Stimulated activated CD4-positive, alpha-beta T cell treated with anti-CD3 and anti-CD28 coated beads, TNF-alpha, amount 100 ng/mL, for 1 hour (primary cell): ENCODE data around the gene DBNL.
"Not testable (repeated sequence)": the region's sequence is repeated elsewhere in the genome, so short reads cannot be mapped to it uniquely, and the experiment has no call there.

Source experiments
- DNase-seq, 3 donors: peaks; one replicate each; pipeline ENCODE4 v3.0.0-alpha.2; 2020; ENCODE audit warnings: low read depth in 3 of 3, low spot score in 1 of 3

Gene DBNL

DNA sequence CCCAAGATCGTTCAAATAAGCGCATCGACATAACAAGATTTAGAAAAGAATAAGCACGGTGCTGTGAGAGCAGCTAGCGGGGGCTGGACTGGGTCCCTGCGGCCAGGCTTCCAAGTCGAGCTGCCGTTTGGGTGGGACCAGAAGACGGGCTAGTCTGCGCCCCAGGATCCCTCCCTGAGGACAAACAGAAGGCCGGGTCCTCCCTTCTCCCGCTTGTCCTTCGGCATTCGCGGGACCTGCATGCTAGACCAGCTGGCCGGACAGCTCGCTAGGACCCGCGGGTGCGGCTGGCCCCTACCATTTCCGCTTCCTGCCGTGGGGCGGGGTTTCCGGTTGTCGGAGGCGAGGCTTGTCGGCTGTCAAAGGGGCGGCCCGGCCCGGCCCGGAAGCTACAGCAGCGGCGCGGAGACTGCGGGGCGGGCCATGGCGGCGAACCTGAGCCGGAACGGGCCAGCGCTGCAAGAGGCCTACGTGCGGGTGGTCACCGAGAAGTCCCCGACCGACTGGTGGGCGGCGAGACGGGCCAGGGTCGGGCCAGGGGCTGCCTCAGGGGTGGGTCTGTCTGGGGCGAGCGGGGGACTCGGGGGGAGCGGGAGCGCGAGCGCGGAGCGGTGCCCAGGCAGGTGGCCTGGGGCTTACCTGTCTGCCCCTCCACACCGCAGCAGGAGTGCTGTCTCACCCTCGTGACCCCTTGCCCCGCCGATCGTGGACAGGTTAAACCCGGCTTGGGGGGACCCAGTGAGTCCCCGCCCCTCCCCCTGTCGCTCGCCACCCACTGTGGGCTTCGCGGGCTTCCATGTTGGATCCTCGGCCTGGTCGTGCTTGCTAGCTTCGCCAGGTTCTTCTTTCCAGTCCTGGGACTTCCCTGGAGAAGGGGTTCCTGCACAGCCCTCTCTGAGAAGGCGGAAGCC is at the start of gene DBNL:
Gene DBNL (plus strand): TSS at position 388 of the 911 bp plus-strand sequence. CDS start 36 bp downstream, at position 424.
- DNase-seq = peak; percentile 67 to 89 (median 72)

DNA sequence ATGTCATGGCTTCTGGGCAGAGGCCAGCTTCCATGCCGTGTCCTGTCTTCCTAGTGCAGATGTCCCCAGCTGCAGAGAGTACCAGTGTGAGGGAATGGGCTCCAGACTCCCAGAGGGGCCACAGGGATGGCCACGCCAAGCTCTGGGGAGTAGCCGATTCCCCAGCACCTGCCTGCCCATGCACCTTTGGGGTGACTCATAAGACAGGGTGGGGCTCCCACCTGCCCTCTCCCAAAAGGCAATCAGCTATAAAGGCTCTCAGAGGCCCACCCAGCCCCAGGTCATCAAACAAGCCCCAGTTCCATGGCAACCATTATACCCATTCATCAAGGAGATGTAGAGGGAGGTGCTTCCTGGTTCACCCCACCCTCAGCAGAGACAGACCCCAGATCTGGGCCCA is 47.0 kb upstream of the DBNL start, which contains the start of gene SPDYE1:
Gene SPDYE1 (plus strand): TSS at position 366 of the 400 bp plus-strand sequence. CDS start 2,053 bp downstream, outside the sequence.
- DNase-seq = not testable (repeated sequence)

DNA sequence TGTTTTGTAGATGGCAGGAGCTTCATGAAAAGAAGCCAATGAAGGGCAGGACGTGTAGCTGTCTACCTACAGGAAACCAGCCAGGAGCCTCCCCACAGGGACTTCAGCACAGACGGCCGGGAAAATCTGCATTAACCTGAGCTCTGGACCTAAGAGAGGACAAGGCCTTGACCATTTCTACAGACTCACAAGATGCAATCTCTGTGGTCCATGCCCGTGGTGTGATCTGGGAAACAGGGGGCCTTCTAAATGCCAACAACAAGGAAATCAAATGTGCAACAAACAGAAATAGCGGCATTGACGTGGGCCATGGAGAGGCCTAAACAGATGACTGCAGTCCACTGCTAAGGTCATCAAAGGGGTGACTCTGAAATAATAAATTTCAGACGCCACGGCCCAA is 32.4 kb upstream of the DBNL start:
- not testable (repeated sequence) for DNase-seq

DNA sequence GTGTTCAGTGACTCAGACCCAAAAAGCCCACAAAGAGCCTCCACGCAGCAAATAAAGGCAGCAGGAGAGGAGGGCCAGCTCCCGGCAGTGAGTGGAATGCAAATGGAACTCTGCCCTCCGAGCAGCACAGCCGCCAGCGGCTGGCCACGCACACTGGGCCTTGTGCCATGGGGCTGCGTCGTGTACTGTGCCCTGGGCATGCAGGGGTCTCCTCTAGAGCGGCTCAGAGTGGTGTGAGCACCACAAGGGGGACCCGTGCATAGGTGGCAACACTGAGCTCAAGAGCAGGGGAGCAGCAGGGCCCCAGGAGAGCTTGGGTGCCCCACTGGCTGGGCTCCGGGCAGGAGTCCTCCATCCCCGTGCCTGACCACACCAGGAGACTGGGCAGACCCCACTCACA is 29.4 kb upstream of the DBNL start:
- DNase-seq = not testable (repeated sequence)

DNA sequence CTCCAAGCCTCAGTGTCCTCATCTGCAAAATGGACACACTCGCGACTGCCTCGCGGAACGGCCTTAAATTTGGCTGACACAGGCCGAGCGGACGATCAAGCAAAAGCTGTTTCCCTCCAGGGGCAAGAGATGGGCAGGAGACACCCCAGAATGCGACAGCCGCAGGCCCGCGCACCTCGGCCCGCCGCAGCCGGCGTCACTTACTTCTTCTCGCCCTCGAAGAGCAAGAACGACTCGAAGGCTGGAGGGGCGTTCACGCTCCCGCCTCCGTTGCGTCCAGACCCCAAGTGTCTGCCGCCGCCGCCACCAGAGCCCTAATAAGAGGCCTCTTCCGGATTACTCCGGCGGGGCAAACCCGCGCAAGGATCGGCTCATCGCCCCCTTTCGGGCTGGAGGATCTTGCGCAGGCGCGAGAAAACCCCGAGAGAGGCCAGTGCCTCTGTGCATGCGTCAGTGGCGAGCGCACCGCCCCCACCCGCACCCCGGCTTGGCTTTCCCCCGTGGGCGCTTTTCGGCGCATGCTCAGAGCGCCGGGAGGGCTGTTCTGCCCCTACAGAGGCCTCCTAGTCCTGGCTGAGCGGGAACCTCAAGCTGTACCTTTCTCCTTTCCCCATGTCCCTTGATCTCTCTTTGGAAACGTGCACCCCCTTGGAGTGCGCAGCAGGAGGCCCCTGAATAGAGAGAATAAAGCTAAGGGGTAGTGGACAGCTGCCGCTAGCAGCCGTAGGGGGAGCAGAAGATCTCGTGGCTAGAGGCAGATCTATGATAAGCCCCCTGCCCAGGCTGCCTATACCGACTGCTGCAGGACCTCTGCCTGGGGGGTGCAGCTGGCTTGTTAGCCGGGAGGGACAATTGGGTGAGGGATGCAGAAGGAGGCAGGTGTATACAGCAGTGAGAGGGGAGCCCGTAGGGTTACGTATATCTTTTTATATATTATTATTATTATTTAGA is 25.4 kb upstream of the DBNL start:
- peak; percentile 98 to 99 (median 98) for DNase-seq

DNA sequence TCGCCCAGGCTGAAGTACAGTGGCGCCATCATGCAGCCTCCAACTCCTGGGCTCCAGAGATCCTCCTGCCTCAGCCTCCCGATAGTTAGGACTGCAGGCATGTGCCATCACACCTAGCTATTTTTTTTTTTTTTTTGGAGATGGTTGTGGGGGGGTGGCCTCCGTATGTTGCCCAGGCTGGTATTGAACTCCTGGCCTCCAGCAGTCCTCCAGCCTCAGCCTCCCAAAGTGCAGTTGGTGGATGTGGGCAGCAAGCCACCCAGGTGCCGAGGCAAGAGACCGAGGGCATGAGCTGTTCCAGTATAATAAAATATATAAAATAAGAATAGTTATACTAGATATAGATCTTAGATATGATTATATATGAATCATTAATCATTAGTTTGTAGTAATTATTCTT is 24.7 kb upstream of the DBNL start:
- DNase-seq = not testable (repeated sequence)

DNA sequence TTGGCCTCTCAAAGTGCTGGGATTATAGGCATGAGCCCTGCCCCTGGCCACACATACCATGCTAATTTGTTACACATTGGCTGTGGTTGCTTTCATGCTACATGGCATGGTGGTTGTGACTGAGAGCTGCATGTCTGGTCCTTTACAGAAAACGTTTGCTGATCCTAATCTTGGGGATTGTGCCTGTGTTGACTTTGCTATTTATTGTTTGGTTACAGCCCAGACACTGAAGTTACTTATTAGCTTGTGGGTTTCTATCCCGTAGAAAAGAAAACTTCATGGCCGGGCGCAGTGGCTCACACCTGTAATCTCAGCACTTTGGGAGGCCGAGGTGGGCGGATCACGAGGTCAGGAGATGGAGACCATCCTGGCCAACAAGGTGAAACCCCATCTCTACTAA is 22.4 kb upstream of the DBNL start:
- DNase-seq = not testable (repeated sequence)

DNA sequence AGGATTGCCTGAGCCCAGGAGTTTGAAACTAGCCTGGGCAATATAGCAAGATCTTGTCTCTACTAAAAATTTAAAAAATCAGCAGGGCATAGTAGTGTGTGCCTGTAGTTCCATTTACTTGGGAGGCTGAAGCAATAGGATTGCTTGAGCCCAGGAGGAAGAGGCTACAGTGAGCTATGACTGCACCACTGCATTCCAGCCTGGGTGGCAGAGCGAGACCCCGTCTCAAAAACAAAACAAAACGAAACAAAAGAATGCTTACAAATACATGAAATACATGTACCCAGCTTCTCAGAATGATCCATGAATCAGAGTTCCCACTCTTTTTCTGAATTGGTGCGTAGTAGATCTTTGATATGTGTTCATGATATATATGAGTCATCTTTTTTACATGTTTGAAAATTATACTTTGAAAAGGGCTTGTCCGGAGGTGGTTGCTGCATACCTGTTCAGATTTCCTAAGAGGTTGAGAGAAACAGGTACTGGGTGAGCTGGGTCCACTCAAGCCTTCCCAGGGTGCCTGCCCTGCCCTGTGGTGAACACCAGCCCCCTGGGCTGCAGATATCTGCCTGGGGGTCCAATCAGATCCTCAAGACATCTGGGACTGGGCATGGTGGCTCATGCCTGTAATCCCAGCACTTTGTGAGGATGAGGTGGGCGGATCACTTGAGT is 21.6 kb upstream of the DBNL start:
- not testable (repeated sequence) for DNase-seq

DNA sequence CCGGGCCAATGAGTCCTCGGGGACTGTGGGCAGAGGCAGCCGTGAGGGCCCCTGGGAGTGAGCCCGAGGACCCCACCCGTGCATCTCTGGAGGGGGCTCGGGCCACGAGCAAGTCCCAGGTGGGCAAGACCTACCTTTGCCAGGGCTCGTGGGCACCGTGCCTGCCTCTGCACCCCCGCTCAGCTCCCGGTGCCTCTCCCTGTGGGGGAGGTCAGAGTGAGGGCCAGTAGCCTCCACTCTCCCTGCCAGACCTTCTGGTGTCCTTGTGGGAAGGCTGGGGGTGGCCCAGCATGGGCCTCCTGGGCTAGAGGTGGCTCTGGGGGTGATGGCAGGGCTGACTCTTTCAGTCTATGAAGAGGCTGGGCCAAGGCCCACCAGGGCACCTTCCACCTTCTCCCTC is 15.1 kb upstream of the DBNL start:
- DNase-seq = not testable (repeated sequence)

DNA sequence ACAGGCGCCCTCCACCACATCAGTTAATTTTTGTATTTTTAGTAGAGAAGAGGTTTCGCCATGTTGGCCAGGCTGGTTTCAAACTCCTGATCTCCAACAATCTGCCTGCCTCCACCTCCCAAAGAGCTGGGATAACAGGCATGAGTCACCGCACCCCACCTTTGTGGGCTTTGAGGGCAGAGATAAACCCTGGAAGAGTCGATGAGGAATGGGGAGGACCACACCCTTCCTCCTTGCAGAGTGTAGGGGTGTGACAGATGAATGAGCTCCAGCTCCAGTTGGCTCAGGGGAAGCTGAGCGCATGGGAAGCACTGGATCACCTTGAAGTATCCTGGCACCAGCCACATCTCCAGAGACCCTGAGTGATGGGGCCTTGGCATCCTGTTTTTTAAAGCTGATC is 14.5 kb upstream of the DBNL start:
- not testable (repeated sequence) for DNase-seq

DNA sequence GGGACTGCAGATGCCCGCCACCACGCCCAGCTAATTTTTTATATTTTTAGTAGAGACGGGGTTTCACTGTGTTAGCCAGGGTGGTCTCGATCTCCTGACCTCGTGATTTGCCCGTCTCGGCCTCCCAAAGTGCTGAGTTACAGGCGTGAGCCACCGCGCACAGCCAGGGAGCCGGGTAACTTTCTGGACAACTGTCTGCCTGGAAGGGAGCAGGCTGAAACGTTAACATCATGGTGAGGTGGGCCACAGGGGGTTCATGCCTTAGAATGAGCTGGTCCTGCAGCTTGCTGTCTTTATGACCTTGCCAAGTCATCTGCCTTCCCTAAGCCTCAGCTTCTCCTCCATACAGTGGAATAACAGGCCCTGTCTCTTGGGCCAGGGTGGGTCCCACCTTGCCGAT is 13.2 kb upstream of the DBNL start:
- DNase-seq = not testable (repeated sequence)

DNA sequence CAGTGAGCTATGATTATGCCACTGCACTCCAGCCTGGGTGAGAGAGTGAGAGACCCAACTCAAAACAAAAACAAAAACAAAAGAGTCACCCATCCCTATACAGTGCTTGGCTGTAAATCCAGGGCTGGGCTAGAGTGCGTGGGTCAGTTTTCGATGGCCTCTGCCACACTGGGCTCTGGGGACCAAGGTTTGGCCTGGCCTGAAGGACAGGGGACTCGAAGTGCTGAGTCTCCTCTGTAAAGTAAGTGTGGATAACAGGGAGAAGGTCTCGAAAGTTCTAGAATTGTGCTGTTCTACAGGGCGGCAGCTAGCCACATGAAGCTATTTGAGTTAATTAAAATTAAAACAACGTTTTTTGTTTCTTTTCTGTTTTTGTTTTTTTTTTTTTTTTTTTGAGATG is 12.5 kb upstream of the DBNL start:
- DNase-seq = not testable (repeated sequence)

DNA sequence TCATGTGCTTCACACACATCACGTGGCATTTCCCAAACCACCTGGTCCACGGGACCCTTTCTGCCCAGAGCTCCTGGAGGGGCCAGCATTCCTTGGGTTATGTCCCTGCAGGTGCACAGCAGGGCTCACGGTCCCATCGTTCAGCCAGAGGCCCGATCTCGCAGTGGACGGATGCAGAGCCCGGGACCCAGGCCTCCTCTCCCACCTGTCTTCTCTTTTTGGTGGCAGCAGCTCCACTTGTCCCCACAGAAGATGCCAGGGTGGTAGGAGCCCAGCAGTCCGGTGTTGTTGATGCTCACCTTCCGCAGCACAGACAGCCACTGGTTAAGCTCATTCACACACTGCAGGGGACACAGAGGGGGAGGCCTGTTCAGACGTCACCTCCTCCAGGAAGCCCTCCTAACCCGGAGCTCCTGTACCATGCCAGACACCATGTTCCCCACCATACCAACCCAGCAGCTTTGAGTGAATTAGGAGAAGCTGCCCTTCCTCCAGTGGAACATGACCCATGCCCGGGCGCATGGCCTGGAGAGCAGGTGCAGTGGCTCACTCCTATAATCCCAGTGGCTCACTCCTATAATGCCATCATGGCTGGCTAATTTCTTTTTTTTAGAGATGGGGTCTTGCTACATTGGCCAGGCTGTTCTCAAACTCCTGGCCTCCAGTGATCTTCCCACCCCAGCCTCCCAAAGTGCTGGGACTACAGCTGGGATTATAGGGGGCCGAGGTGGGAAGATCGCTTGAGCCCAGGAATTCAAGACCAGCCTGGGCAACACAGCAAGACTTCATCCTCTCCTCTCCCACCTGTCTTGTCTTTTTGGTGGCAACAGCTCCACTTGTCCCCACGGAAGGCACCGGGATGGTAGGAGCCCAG is 10.3 kb upstream of the DBNL start:
- not testable (repeated sequence) for DNase-seq

DNA sequence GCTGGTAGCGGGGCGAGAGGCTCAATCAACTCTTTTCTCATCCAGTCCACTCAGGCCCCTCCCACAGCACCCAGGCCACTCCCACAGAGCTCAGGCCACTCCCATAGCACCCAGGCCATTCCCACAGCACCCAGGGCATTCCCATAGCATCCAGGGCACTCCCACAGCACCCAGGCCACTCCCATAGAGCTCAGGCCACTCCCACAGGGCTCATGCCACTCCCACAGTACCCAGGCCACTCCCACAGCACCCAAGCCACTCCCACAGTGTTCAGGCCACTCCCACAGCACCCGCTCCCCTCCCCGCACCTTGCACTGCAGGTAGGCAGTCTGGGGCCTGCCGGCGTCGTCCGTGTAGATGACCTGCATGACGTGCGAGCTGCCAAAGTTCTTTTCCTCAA is 8.1 kb upstream of the DBNL start:
- not testable (repeated sequence) for DNase-seq

DNA sequence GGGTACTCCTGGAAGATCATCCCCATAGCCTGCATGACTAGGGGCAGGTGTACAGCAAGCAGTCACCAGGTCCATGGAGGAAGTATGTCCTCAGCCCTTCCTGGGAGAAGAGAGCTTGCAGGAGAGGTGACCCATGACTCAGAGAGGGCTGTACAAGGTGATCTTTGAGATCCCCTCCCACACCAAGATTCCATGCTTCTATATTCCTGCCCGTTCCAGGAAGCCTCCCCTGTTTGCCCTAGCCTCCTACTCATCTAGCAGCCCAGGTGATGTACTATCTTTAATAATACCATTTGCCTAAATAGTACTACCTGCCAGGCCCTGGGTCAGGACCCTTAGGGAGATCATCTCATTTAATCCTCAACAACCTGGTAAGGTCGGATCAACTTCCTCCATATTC is 6.6 kb upstream of the DBNL start:
- not testable (repeated sequence) for DNase-seq

DNA sequence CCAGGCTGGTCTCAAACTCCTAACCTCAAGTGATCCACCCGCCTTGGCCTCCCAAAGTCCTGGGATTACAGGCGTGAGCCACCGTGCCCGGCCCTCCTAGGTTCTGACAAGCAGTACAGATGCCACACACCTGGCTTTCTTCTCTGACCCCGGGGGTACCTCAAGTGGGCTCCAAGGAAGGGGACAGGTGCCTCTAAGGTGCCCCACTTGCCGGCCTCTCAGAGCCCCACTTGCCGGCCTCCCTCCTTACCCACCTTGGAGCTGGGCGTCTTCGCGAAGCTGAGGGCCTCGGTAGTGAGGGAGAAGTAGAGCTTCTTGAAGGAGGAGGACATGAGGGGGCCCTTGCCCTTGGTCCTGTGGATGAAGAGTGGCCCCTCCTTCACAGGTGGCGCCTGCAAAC is 5.9 kb upstream of the DBNL start:
- not testable (repeated sequence) for DNase-seq

DNA sequence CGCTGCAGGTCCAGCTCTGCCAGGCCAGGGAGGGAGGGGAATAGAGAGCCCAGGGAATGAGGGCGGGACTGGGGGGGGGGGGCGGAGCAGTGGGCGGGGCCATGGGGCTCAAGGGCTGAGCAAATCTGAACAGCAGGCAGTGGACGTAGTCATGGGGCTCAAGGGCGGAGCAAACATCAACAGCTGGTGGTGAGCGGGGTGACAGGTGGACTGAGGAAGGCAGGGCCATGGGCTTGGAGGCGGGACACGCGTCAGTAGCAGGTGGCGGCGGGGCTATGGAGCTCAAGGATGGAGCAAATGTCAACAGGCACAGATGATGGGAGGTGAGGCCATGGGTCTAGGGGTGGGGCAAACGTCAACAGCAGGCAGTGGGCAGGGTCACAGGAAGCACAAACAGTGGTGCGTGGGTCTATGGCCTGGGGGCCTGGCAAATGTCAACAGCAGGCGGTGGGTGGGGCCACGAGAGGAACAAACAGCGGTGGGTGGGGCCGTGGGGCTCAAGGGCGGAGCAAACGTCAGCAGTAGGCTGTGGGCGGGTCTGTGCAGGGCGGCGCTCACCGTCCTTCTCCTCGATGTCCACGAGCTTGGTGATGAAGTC is 5.4 kb upstream of the DBNL start:
- peak; percentile 49 to 55 (median 49) for DNase-seq

DNA sequence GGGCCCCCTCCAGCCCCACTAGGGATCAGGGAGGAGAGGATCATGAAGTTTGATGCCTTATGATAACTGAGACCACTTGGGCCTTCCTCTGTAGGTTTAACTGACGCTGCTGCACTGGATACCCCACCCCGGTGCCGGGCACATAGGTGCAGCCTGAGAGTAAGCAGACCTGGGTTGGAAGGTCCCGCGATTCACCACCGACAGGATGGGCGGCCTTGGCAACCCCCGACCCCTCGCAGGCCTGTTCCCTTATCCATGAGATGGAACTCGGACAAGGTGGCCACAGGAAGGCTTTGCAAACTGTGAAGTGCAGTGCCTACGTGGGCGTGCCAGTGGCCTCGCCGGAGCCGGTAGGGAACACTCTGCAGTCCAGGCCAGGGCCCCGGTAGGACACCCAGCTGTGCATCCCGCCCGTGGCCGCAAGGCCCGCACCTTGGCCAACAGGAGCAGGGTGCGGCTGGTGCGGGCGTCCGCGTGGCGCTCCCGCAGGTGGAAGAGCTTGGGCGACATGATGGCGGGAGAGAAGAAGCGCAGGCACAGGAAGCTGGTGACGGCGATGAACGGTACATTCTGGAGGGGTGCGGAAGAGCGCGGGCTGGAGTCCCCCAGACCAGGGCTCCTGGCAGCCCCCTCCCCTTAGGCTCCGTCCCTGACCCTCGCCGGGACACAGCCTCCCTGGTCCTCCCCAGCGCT is 4.6 kb upstream of the DBNL start:
- not testable (repeated sequence) for DNase-seq

DNA sequence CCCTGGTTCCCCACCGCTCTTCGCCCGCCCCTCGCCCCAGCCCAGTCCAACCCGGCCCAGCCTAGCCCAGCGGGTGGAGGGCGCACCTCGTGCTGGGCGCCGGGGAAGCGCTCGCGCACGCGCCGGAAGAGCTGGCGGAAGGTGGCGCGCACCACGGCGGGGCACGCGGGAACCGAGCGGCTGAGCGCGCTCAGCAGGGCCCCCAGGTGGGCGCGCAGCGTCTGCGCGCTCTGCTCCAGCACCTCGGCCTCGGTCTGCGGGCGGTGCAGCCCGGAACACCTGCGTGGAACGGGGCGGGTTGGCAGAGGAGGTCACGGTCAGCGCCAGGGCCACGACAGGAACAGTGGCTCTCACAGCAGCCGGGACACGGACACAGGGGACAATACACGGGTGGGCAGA is 4.0 kb upstream of the DBNL start:
- DNase-seq = peak in 2 of 3 donors; percentile 48 to 50
